GM23248 (cell line): ENCODE data around the gene FUBP3. TPM values are rescaled to one million over a fixed set of nuclear protein-coding genes. Genes with fewer than 3 reads are reported as not detected.

ENCODE experiments used
- DNase-seq: peaks from one replicate; pipeline ENCODE4 v3.0.0-alpha.2; 2015
- H2AFZ ChIP-seq: fragments of 200-600 bp; sonication (generic); 2 replicates; pipeline ENCODE4 v1.6.1; 2016; ENCODE audit warnings: antibody characterized with exemption
- H3F3A ChIP-seq: fragments of 200-600 bp; sonication (generic); 2 replicates; pipeline ENCODE4 v1.6.1; 2016; ENCODE audit warnings: mild to moderate bottlenecking, antibody characterized with exemption, mixed run types; ENCODE audit not compliant: insufficient read depth
- H3K27ac ChIP-seq: fragments of 200-600 bp; sonication (generic); 2 replicates; pipeline ENCODE4 v1.5.1; 2016; ENCODE audit warnings: mild to moderate bottlenecking
- H3K27me3 ChIP-seq: fragments of 200-600 bp; sonication (generic); replicated peaks from 2 replicates; pipeline ENCODE4 v1.6.1; 2016; ENCODE audit warnings: mild to moderate bottlenecking; ENCODE audit not compliant: insufficient read depth
- H3K36me3 ChIP-seq: fragments of 200-600 bp; sonication (generic); 2 replicates; pipeline ENCODE4 v1.6.1; 2016; ENCODE audit warnings: low read depth, mild to moderate bottlenecking
- H3K4me1 ChIP-seq: fragments of 200-600 bp; sonication (generic); 2 replicates; pipeline ENCODE4 v1.6.1; 2016; ENCODE audit warnings: mild to moderate bottlenecking; ENCODE audit not compliant: insufficient read depth
- H3K4me2 ChIP-seq: fragments of 200-600 bp; sonication (generic); one replicate; pipeline ENCODE4 v1.6.1; 2016; ENCODE audit warnings: mild to moderate bottlenecking; ENCODE audit not compliant: unreplicated experiment
- H3K4me3 ChIP-seq: fragments of 200-600 bp; sonication (generic); 2 replicates; pipeline ENCODE4 v1.5.1; 2016; ENCODE audit warnings: mild to moderate bottlenecking
- H3K79me2 ChIP-seq: fragments of 200-600 bp; sonication (generic); 2 replicates; pipeline ENCODE4 v1.6.1; 2016; ENCODE audit warnings: mild to moderate bottlenecking; ENCODE audit not compliant: insufficient read depth
- H3K9ac ChIP-seq: fragments of 200-600 bp; sonication (generic); 2 replicates; pipeline ENCODE4 v1.6.1; 2016; ENCODE audit warnings: mild to moderate bottlenecking
- H3K9me2 ChIP-seq: fragments of 200-600 bp; sonication (generic); 2 replicates; pipeline ENCODE4 v1.6.1; 2016; ENCODE audit warnings: mixed run types, mild to moderate bottlenecking, moderate library complexity; ENCODE audit not compliant: insufficient read depth
- H3K9me3 ChIP-seq: fragments of 200-600 bp; sonication (generic); one replicate; pipeline ENCODE4 v1.6.1; 2017; ENCODE audit warnings: low read depth
- H4K20me1 ChIP-seq: fragments of 200-600 bp; sonication (generic); 2 replicates; pipeline ENCODE4 v1.6.0; 2016; ENCODE audit not compliant: insufficient read depth
- EZH2 ChIP-seq: fragments of 200-600 bp; sonication (generic); IDR thresholded peaks from 2 replicates; pipeline ENCODE4 v1.6.1; 2018; ENCODE audit warnings: antibody characterized with exemption, mild to moderate bottlenecking; ENCODE audit not compliant: insufficient read depth, poor library complexity, severe bottlenecking
- EZH2phosphoT487 ChIP-seq: fragments of 200-600 bp; sonication (generic); IDR thresholded peaks from 2 replicates; pipeline ENCODE4 v1.6.1; 2018; ENCODE audit warnings: antibody characterized with exemption, moderate library complexity, mild to moderate bottlenecking, low read depth; ENCODE audit not compliant: insufficient read depth
- WGBS, 2 experiments: methylation state at CpG; one replicate each; pipeline ENCODE4 v1.1.6; 2015 to 2017; ENCODE audit warnings: low lambda C conversion rate in 2 of 2, low coverage in 1 of 2; ENCODE audit errors: missing lambda C conversion rate in 2 of 2; 5-methylcytosine and 5-hydroxymethylcytosine counted together
- in situ Hi-C: fragments of 300-500 bp; cut with MboI; formaldehyde crosslinking; loops from 2 replicates; pipeline ENCODE4 v1.15.0; 2020
- polyA plus RNA-seq: library from polyadenylated mRNA; unstranded; fragments of >200 nt; fragmentation: Nextera tagmentation; extraction: Ambion mirVana; gene quantifications from 2 replicates; pipeline ENCODE4 v1.2.1, GENCODE V29; 2016
- total RNA-seq: library from RNA; depleted of rRNA; stranded (reverse); fragments of >200 nt; shearing (Covaris generic); gene quantifications from 2 replicates; pipeline ENCODE4 v1.2.3, GENCODE V29; 2014

FUBP3 gene
- total and polyA plus RNA-seq, 2 experiments from 2014 or later: 53.5 to 55.8 TPM

DNA sequence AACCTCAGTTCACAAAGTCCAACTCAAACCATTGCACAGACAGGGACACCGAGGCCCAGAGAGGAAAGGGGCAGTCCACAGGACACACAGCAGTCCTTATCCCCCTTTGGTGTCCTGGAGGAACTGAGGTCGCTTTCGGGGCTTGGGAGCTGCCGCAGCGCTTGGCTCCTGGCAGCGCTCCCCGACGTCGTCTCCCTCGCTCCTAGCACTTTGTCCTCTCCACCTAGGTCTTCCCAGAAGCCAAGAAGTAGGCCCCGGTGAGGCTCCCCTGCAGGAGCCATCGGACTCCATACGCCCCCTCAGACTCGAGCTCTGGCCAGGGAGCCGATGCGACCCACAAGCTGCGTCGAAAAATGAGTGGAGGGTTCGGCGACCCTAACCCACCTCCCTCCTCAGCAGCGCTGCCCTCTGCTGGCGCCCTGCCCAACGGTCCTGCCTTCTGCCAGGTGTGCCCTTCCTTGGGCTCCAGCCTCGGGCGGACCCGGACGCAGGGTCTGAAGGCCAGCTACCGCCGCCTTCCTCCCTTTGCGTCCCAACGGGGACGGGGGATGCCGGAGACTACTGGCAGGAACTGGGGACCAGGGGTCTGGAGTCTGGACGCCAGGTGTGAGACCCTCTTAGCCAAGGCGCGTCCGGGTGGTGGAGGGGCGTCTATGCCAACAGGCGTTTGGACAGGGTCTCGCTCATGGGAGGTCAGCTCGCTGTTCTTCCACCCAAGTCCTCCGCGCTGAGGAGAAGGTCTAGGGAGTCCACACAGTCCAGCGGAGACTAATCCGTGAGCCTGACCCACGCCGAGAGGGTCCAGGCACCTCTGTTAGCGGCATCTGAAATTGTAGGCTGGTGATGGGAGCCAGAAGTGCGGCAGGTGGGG lies 83.0 kb downstream of the FUBP3 start:
- H3K4me1 ChIP-seq: no peaks in the 10 kb centered on the region
- peaks cover 92% of the 10 kb centered on the region for H3K27me3 ChIP-seq
- no peak overlapping the region for H3K4me3 ChIP-seq
- no peak for DNase-seq
- no peaks in the 10 kb centered on the region for H3K9me2 ChIP-seq
- no peak overlapping the region for H3K27ac ChIP-seq
- H3K9ac ChIP-seq: no peak overlapping the region
- H4K20me1 ChIP-seq: no peaks in the 10 kb centered on the region
- WGBS, 2 experiments: 7 to 8% methylated on average over 44 to 49 of the region's 49 CpGs
- H3K36me3 ChIP-seq: no peaks in the 10 kb centered on the region
- no peaks in the 10 kb centered on the region for H3K9me3 ChIP-seq
- H3K4me2 ChIP-seq: no peak overlapping the region
- H3K79me2 ChIP-seq: no peaks in the 10 kb centered on the region
- H3F3A ChIP-seq: no peaks in the 10 kb centered on the region
- TF ChIP-seq EZH2 (peak; percentile 97), EZH2phosphoT487 (no peak)
- no peak overlapping the region for H2AFZ ChIP-seq
- in situ Hi-C loops: no loop called here

DNA sequence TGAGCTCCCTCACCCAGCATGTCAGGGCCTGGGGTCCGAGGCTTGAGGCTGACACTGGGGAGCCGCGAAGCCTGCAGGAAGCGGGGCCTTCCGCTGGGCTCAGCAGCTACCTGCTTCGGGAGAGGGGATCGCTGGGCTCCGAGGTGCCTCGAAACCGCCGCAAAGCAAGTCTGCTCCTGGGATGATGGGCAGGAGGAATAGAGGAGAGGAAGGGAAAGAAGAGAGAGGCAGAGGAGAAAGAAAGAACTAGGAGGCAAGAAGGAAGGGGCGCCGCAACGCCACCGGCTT lies 83.5 kb downstream of the FUBP3 start:
- no peaks in the 10 kb centered on the region for H3K9me3 ChIP-seq
- H3F3A ChIP-seq: no peaks in the 10 kb centered on the region
- H3K4me3 ChIP-seq: no peak overlapping the region
- no peaks in the 10 kb centered on the region for H3K9me2 ChIP-seq
- H4K20me1 ChIP-seq: no peaks in the 10 kb centered on the region
- peak; percentile 79; the same call in 1 of the 2 replicates for TF ChIP-seq EZH2phosphoT487
- TF ChIP-seq EZH2: no peak
- H2AFZ ChIP-seq: no peak overlapping the region
- no peak overlapping the region for H3K4me2 ChIP-seq
- in situ Hi-C loops: no loop called here
- H3K9ac ChIP-seq: no peak overlapping the region
- peaks cover 92% of the 10 kb centered on the region for H3K27me3 ChIP-seq
- no peak for DNase-seq
- no peaks in the 10 kb centered on the region for H3K4me1 ChIP-seq
- no peaks in the 10 kb centered on the region for H3K36me3 ChIP-seq
- H3K79me2 ChIP-seq: no peaks in the 10 kb centered on the region
- WGBS, 2 experiments: 3% methylated on average over 11 to 15 of the region's 15 CpGs
- no peak overlapping the region for H3K27ac ChIP-seq

DNA sequence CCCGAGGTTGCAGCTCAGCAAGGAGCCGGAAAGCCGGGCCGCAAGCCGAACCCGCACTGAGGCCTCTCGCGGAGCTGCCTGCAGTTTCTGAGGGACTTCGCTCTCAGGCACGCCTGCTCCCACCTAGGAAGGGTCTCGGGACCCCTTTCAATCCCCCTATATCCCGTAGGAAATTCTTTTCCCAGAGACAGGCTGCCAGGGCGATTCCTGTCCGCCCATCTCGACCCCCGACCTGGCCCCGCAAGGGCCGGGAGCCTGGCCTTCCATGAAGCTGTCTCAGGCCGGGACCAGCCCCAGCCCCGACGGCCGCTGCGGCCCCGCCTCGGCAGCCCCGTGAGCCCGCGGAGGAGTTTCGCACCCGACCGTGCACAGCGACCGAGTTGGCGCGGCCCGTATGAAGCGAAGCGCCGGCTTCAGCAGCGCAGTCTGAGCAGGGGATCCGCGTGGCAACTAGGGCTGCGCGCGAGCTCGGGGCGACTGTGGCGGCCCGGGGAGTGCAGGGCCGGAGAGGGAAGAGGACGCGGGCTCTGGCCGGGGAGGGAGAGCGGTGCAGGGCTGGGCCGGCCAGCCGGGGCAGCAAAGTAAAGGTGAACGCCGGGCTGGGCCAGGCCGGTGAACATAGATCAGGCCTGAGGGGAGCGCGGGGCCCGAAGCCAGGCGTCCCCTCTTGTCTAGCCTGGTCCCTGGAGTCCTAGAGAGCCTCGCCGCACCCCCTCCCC lies 84.0 kb downstream of the FUBP3 start:
- WGBS, 2 experiments: 3% methylated on average over 39 to 52 of the region's 65 CpGs
- peak; percentile 100 for TF ChIP-seq EZH2
- TF ChIP-seq EZH2phosphoT487: no peak; the same call in 1 of the 2 replicates

DNA sequence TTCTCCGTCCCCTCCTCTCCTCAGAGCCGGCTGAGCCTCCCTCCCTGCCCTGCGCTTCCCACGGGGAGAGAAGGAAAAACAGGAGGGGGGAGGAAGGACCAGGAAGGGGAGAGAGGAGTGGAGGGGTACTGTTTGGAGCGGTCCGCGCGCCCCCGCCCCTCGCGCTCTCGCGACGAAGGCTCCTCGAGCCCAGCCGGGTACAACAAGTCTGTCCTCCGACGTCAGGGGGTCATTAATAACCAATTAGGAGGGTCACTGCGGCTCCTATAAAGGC lies 84.5 kb downstream of the FUBP3 start:
- no peak overlapping the region for H3K4me2 ChIP-seq
- H3K36me3 ChIP-seq: no peaks in the 10 kb centered on the region
- in situ Hi-C loops: no loop called here

More for the DNA sequence above, 84.0 kb downstream of the FUBP3 start:
- Histone ChIP-seq H3K4me1 (no peaks in the 10 kb centered on the region), H3K27ac (no peak overlapping the region), H4K20me1 (no peaks in the 10 kb centered on the region), H3K9me2 (no peaks in the 10 kb centered on the region), H3K79me2 (no peaks in the 10 kb centered on the region), H3K4me3 (no peak overlapping the region), H3K9ac (no peak overlapping the region), H2AFZ (no peak overlapping the region), H3F3A (no peaks in the 10 kb centered on the region), H3K4me2 (no peak overlapping the region), H3K9me3 (no peaks in the 10 kb centered on the region), H3K27me3 (peaks cover 87% of the 10 kb centered on the region), H3K36me3 (no peaks in the 10 kb centered on the region)
- in situ Hi-C loops: no loop called here
- peak; percentile 44 for DNase-seq

More for the DNA sequence above, 84.5 kb downstream of the FUBP3 start:
- WGBS, 2 experiments: 7 to 14% methylated on average over 14 to 19 of the region's 19 CpGs
- Histone ChIP-seq H4K20me1 (no peaks in the 10 kb centered on the region), H3K27ac (no peak overlapping the region), H3K27me3 (peaks cover 83% of the 10 kb centered on the region), H3K9me3 (no peaks in the 10 kb centered on the region), H3F3A (no peaks in the 10 kb centered on the region), H3K4me1 (no peaks in the 10 kb centered on the region), H3K4me3 (no peak overlapping the region), H3K9ac (no peak overlapping the region), H3K79me2 (no peaks in the 10 kb centered on the region), H2AFZ (no peak overlapping the region), H3K9me2 (no peaks in the 10 kb centered on the region)
- DNase-seq: no peak
- TF ChIP-seq EZH2phosphoT487 (no peak), EZH2 (no peak)
